SU-DHL-6 (cell line): ENCODE measurements around the gene PLEKHA5.

Experiments
- H2AFZ ChIP-seq: fragments of 200-600 bp; sonication (generic); 2 replicates; pipeline ENCODE4 v1.6.1; 2014; ENCODE audit warnings: low read depth, mild to moderate bottlenecking, moderate library complexity, mixed read lengths, antibody characterized with exemption, low read length; ENCODE audit not compliant: severe bottlenecking
- H3F3A ChIP-seq: fragments of 200-600 bp; shearing (Covaris generic); 2 replicates; pipeline ENCODE4 v1.6.0; 2016; ENCODE audit warnings: antibody characterized with exemption, mild to moderate bottlenecking; ENCODE audit not compliant: insufficient read depth
- H3K27ac ChIP-seq: fragments of 200-600 bp; sonication (generic); 2 replicates; pipeline ENCODE4 v1.5.1; 2016; ENCODE audit warnings: low read depth, mild to moderate bottlenecking, low read length, moderate library complexity, mixed read lengths
- H3K27me3 ChIP-seq: fragments of 200-600 bp; sonication (generic), shearing (Covaris generic); 2 replicates; pipeline ENCODE4 v1.6.0; 2014; ENCODE audit warnings: mild to moderate bottlenecking, low read length
- H3K36me3 ChIP-seq: fragments of 200-600 bp; sonication (generic); 2 replicates; pipeline ENCODE4 v1.6.1; 2014; ENCODE audit warnings: mild to moderate bottlenecking, low read length, mixed read lengths
- H3K4me2 ChIP-seq: fragments of 300-600, 200-600 bp; shearing (Covaris generic), sonication (generic); 2 replicates; pipeline ENCODE4 v1.6.0; 2014; ENCODE audit warnings: low read length, low read depth, mild to moderate bottlenecking; ENCODE audit not compliant: poor library complexity, severe bottlenecking
- H3K4me3 ChIP-seq: fragments of 200-600 bp; sonication (generic); 2 replicates; pipeline ENCODE4 v1.5.1; 2014; ENCODE audit warnings: antibody characterized with exemption, low read length, mild to moderate bottlenecking, mixed read lengths; ENCODE audit not compliant: insufficient read depth, poor library complexity, severe bottlenecking
- H3K79me2 ChIP-seq: fragments of 200-600 bp; sonication (generic); 2 replicates; pipeline ENCODE4 v1.6.1; 2014; ENCODE audit warnings: mild to moderate bottlenecking, low read length, moderate library complexity; ENCODE audit not compliant: insufficient read depth
- H3K9ac ChIP-seq: fragments of 200-600 bp; sonication (generic); 2 replicates; pipeline ENCODE4 v1.7.0; 2014; ENCODE audit warnings: mild to moderate bottlenecking, low read length
- H3K9me2 ChIP-seq: fragments of 200-600 bp; sonication (generic); replicated peaks from 2 replicates; pipeline ENCODE4 v1.6.1; 2014; ENCODE audit warnings: low read length; ENCODE audit not compliant: insufficient read depth
- H3K9me3 ChIP-seq: fragments of 200-600 bp; sonication (generic); 2 replicates; pipeline ENCODE4 v1.6.1; 2014; ENCODE audit warnings: low read length, mixed read lengths; ENCODE audit not compliant: insufficient read depth
- H4K20me1 ChIP-seq: fragments of 200-600 bp; sonication (generic); 2 replicates; pipeline ENCODE4 v1.6.1; 2014; ENCODE audit warnings: low read depth, mild to moderate bottlenecking, antibody characterized with exemption, low read length, moderate library complexity, mixed read lengths
- CTCF ChIP-seq: fragments of 200-600 bp; sonication (generic); IDR thresholded peaks from one replicate; pipeline ENCODE4 v1.5.1; 2017; ENCODE audit warnings: antibody characterized with exemption, mild to moderate bottlenecking, low read length, moderate library complexity; ENCODE audit not compliant: insufficient read depth, poor library complexity, severe bottlenecking
- EZH2phosphoT487 ChIP-seq: fragments of 200-600 bp; sonication (generic), shearing (Covaris generic); conservative IDR thresholded peaks from 2 replicates; pipeline ENCODE4 v1.6.1; 2018; ENCODE audit warnings: mild to moderate bottlenecking, antibody characterized with exemption, low read length, moderate library complexity, mixed read lengths

Gene PLEKHA5

GRCh38 chr12:19191089-19191488 lies 61.6 kb downstream of the PLEKHA5 start:
- Histone ChIP-seq H3K27me3 (no peaks in the 10 kb centered on the region), H3K4me2 (no peak overlapping the region), H2AFZ (no peak overlapping the region), H3K27ac (no peak overlapping the region), H3K4me3 (no peak overlapping the region), H3K9me2 (no peaks in the 10 kb centered on the region), H3K9me3 (no peaks in the 10 kb centered on the region), H4K20me1 (no peaks in the 10 kb centered on the region), H3K9ac (no peak overlapping the region), H3K79me2 (no peaks in the 10 kb centered on the region), H3F3A (no peaks in the 10 kb centered on the region), H3K36me3 (no peaks in the 10 kb centered on the region)
- TF ChIP-seq CTCF = no peak
- TF ChIP-seq EZH2phosphoT487 = no peak

GRCh38 chr12:19191563-19191962 lies 62.0 kb downstream of the PLEKHA5 start:
- H3K9me3 ChIP-seq = no peaks in the 10 kb centered on the region
- H3K27ac ChIP-seq = no peak overlapping the region
- no peaks in the 10 kb centered on the region for H3K27me3 ChIP-seq
- no peak overlapping the region for H2AFZ ChIP-seq
- no peaks in the 10 kb centered on the region for H3K9me2 ChIP-seq
- H3K4me3 ChIP-seq = no peak overlapping the region
- H3K79me2 ChIP-seq = no peaks in the 10 kb centered on the region
- H3K4me2 ChIP-seq = no peak overlapping the region
- TF ChIP-seq CTCF (no peak), EZH2phosphoT487 (no peak)
- no peaks in the 10 kb centered on the region for H3K36me3 ChIP-seq
- H4K20me1 ChIP-seq = no peaks in the 10 kb centered on the region
- H3F3A ChIP-seq = no peaks in the 10 kb centered on the region
- H3K9ac ChIP-seq = no peak overlapping the region

GRCh38 chr12:19192710-19193109 lies 63.2 kb downstream of the PLEKHA5 start:
- Histone ChIP-seq H3K9ac (no peak overlapping the region), H3F3A (no peaks in the 10 kb centered on the region), H3K36me3 (no peaks in the 10 kb centered on the region), H3K27me3 (no peaks in the 10 kb centered on the region), H3K79me2 (no peaks in the 10 kb centered on the region), H2AFZ (no peak overlapping the region), H3K9me2 (no peaks in the 10 kb centered on the region), H3K4me2 (no peak overlapping the region), H3K27ac (no peak overlapping the region), H4K20me1 (no peaks in the 10 kb centered on the region), H3K4me3 (no peak overlapping the region), H3K9me3 (no peaks in the 10 kb centered on the region)
- TF ChIP-seq CTCF (no peak), EZH2phosphoT487 (no peak)

- H4K20me1 ChIP-seq = no peaks in the 10 kb centered on the region
- H3F3A ChIP-seq = no peaks in the 10 kb centered on the region
- no peak for TF ChIP-seq EZH2phosphoT487
- TF ChIP-seq CTCF = no peak
- H3K27me3 ChIP-seq = no peaks in the 10 kb centered on the region
- no peaks in the 10 kb centered on the region for H3K9me3 ChIP-seq
- H3K9me2 ChIP-seq = no peaks in the 10 kb centered on the region
- H3K79me2 ChIP-seq = no peaks in the 10 kb centered on the region
- H3K9ac ChIP-seq = no peak overlapping the region
- no peak overlapping the region for H3K4me2 ChIP-seq
- H3K4me3 ChIP-seq = no peak overlapping the region
- H3K27ac ChIP-seq = no peak overlapping the region
- H3K36me3 ChIP-seq = no peaks in the 10 kb centered on the region
- H2AFZ ChIP-seq = no peak overlapping the region
Measured at GRCh38 chr12:19194963-19195362, 65.4 kb downstream of the PLEKHA5 start.
